ENCODE measurements around the gene PHRF1.

DNA sequence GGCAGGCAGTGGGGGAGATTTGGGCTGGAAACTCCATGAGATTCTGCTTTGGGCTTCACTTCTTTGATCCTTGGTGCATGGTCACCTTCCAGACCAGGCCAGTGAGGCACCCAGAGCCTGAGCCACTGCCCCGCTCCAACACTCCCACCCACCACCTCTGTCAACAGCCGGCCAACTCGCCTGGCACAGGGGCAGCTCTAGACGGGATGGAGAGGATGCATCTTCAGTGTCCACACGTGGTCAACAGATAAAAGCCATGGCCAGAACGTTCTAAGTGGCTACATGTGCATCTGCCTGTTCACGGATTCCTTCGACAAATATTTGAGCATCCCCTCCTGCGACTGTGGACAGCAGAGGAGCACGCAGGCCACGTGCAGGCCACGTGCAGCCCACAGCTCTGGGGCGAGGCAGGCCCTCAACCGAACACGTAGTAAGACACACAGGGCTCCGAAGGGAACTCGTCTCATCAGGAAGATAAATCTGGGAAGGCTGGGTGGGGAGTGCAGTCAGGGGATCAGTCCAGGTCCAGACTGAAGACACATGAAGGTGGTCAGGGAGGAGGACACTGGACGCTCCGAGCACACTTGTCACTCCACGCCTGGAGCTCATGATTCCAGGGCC is 37.7 kb upstream of the PHRF1 start:
- TF ChIP-seq, protein P1, sequence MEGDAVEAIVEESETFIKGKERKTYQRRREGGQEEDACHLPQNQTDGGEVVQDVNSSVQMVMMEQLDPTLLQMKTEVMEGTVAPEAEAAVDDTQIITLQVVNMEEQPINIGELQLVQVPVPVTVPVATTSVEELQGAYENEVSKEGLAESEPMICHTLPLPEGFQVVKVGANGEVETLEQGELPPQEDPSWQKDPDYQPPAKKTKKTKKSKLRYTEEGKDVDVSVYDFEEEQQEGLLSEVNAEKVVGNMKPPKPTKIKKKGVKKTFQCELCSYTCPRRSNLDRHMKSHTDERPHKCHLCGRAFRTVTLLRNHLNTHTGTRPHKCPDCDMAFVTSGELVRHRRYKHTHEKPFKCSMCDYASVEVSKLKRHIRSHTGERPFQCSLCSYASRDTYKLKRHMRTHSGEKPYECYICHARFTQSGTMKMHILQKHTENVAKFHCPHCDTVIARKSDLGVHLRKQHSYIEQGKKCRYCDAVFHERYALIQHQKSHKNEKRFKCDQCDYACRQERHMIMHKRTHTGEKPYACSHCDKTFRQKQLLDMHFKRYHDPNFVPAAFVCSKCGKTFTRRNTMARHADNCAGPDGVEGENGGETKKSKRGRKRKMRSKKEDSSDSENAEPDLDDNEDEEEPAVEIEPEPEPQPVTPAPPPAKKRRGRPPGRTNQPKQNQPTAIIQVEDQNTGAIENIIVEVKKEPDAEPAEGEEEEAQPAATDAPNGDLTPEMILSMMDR (IDR thresholded peaks at IDR 0.05; ENCODE audit: insufficient read depth, low read depth, low read length) = no peak
- TF ChIP-seq EZH2 (IDR thresholded peaks at IDR 0.05; ENCODE audit: insufficient read depth, low read length) = no peak
